T-helper 1 cell treated with Interleukin-12 subunit alpha and Interleukin-12 subunit beta and Interleukin-4 antibody, amounts not matched to agents 30 μg/mL and 1 μg/mL, for 36 hours (primary cell): ENCODE measurements around the gene VPS45.

Source experiments
- H3K27ac Mint-ChIP-seq: one replicate; pipeline ENCODE4 v1.8.0; 2021; ENCODE audit warnings: mild to moderate bottlenecking, mixed read lengths
- H3K27me3 Mint-ChIP-seq: one replicate; pipeline ENCODE4 v1.8.0; 2021; ENCODE audit warnings: low read depth, mixed read lengths
- H3K36me3 Mint-ChIP-seq: one replicate; pipeline ENCODE4 v1.8.0; 2021; ENCODE audit warnings: low read depth, mixed read lengths
- H3K4me1 Mint-ChIP-seq: one replicate; pipeline ENCODE4 v1.8.0; 2021; ENCODE audit warnings: low read depth, mixed read lengths
- H3K4me3 Mint-ChIP-seq: one replicate; pipeline ENCODE4 v1.8.0; 2021; ENCODE audit warnings: mild to moderate bottlenecking, moderate library complexity, mixed read lengths
- H3K9me3 Mint-ChIP-seq: one replicate; pipeline ENCODE4 v1.8.0; 2021; ENCODE audit warnings: mixed read lengths

VPS45 gene

GRCh38 chr1:150087415-150087814 is 19.8 kb downstream of the VPS45 start:
- Mint-ChIP-seq H3K4me3 (no peak overlapping the region), H3K4me1 (peaks cover 15% of the 10 kb centered on the region), H3K27ac (no peak overlapping the region), H3K36me3 (peaks cover 38% of the 10 kb centered on the region), H3K27me3 (no peaks in the 10 kb centered on the region), H3K9me3 (no peaks in the 10 kb centered on the region)

GRCh38 chr1:150089846-150090520 is 22.4 kb downstream of the VPS45 start:
- Mint-ChIP-seq H3K4me3 (no peak overlapping the region), H3K27ac (no peak overlapping the region), H3K9me3 (no peaks in the 10 kb centered on the region), H3K36me3 (peaks cover 28% of the 10 kb centered on the region), H3K4me1 (peaks cover 19% of the 10 kb centered on the region), H3K27me3 (no peaks in the 10 kb centered on the region)

- Mint-ChIP-seq H3K27ac (peak overlapping the region; percentile 58), H3K9me3 (no peaks in the 10 kb centered on the region), H3K4me3 (peak overlapping the region; percentile 5), H3K36me3 (peaks cover 23% of the 10 kb centered on the region), H3K27me3 (no peaks in the 10 kb centered on the region), H3K4me1 (peaks cover 19% of the 10 kb centered on the region)
Measured at GRCh38 chr1:150092180-150092791, 24.7 kb downstream of the VPS45 start.

GRCh38 chr1:150093805-150094204 is 26.2 kb downstream of the VPS45 start:
- Mint-ChIP-seq H3K27me3 (no peaks in the 10 kb centered on the region), H3K36me3 (peaks cover 19% of the 10 kb centered on the region), H3K4me1 (peaks cover 19% of the 10 kb centered on the region), H3K9me3 (no peaks in the 10 kb centered on the region), H3K4me3 (no peak overlapping the region), H3K27ac (no peak overlapping the region)

- H3K9me3 Mint-ChIP-seq, result no peaks in the 10 kb centered on the region
- no peaks in the 10 kb centered on the region for H3K27me3 Mint-ChIP-seq
- no peak overlapping the region for H3K4me3 Mint-ChIP-seq
- peaks cover 17% of the 10 kb centered on the region for H3K36me3 Mint-ChIP-seq
- peaks cover 17% of the 10 kb centered on the region for H3K4me1 Mint-ChIP-seq
- H3K27ac Mint-ChIP-seq, result no peak overlapping the region
Measured at GRCh38 chr1:150094734-150095265, 27.2 kb downstream of the VPS45 start.

GRCh38 chr1:150102986-150103385 is 35.4 kb downstream of the VPS45 start:
- no peak overlapping the region for H3K4me3 Mint-ChIP-seq
- no peaks in the 10 kb centered on the region for H3K27me3 Mint-ChIP-seq
- H3K4me1 Mint-ChIP-seq, result peaks cover 25% of the 10 kb centered on the region
- H3K27ac Mint-ChIP-seq, result no peak overlapping the region
- peaks cover 37% of the 10 kb centered on the region for H3K36me3 Mint-ChIP-seq
- H3K9me3 Mint-ChIP-seq, result peaks cover 6% of the 10 kb centered on the region

- no peaks in the 10 kb centered on the region for H3K27me3 Mint-ChIP-seq
- peak overlapping the region; percentile 37 for H3K27ac Mint-ChIP-seq
- peaks cover 6% of the 10 kb centered on the region for H3K9me3 Mint-ChIP-seq
- H3K36me3 Mint-ChIP-seq, result peaks cover 35% of the 10 kb centered on the region
- H3K4me3 Mint-ChIP-seq, result peak overlapping the region; percentile 49
- H3K4me1 Mint-ChIP-seq, result peaks cover 49% of the 10 kb centered on the region
Measured at GRCh38 chr1:150106341-150106740, 38.8 kb downstream of the VPS45 start.

- peak overlapping the region; percentile 85 for H3K27ac Mint-ChIP-seq
- H3K4me1 Mint-ChIP-seq, result peaks cover 47% of the 10 kb centered on the region
- H3K4me3 Mint-ChIP-seq, result peak overlapping the region; percentile 59
- H3K27me3 Mint-ChIP-seq, result no peaks in the 10 kb centered on the region
- H3K36me3 Mint-ChIP-seq, result peaks cover 44% of the 10 kb centered on the region
- peaks cover 12% of the 10 kb centered on the region for H3K9me3 Mint-ChIP-seq
Measured at GRCh38 chr1:150109586-150109985, 42.0 kb downstream of the VPS45 start.

GRCh38 chr1:150110116-150110515 is 42.5 kb downstream of the VPS45 start:
- Mint-ChIP-seq H3K4me3 (peak overlapping the region; percentile 61), H3K4me1 (peaks cover 47% of the 10 kb centered on the region), H3K27me3 (no peaks in the 10 kb centered on the region), H3K36me3 (peaks cover 43% of the 10 kb centered on the region), H3K9me3 (peaks cover 13% of the 10 kb centered on the region), H3K27ac (peak overlapping the region; percentile 85)

- Mint-ChIP-seq H3K4me1 (peaks cover 39% of the 10 kb centered on the region), H3K36me3 (peaks cover 45% of the 10 kb centered on the region), H3K27me3 (no peaks in the 10 kb centered on the region), H3K4me3 (peak overlapping the region; percentile 9), H3K9me3 (peaks cover 20% of the 10 kb centered on the region), H3K27ac (peak overlapping the region; percentile 18)
Measured at GRCh38 chr1:150111670-150112069, 44.1 kb downstream of the VPS45 start.

- Mint-ChIP-seq H3K27ac (no peak overlapping the region), H3K4me3 (no peak overlapping the region), H3K36me3 (peaks cover 31% of the 10 kb centered on the region), H3K4me1 (peaks cover 13% of the 10 kb centered on the region), H3K27me3 (no peaks in the 10 kb centered on the region), H3K9me3 (peaks cover 20% of the 10 kb centered on the region)
Measured at GRCh38 chr1:150115121-150115520, 47.5 kb downstream of the VPS45 start.

- Mint-ChIP-seq H3K36me3 (peaks cover 22% of the 10 kb centered on the region), H3K27ac (no peak overlapping the region), H3K27me3 (no peaks in the 10 kb centered on the region), H3K4me3 (no peak overlapping the region), H3K4me1 (no peaks in the 10 kb centered on the region), H3K9me3 (peaks cover 20% of the 10 kb centered on the region)
Measured at GRCh38 chr1:150118716-150119115, 51.1 kb downstream of the VPS45 start.

GRCh38 chr1:150121236-150121862 is 53.8 kb downstream of the VPS45 start:
- H3K4me1 Mint-ChIP-seq, result no peaks in the 10 kb centered on the region
- H3K9me3 Mint-ChIP-seq, result no peaks in the 10 kb centered on the region
- H3K36me3 Mint-ChIP-seq, result peaks cover 2% of the 10 kb centered on the region
- no peak overlapping the region for H3K27ac Mint-ChIP-seq
- no peak overlapping the region for H3K4me3 Mint-ChIP-seq
- no peaks in the 10 kb centered on the region for H3K27me3 Mint-ChIP-seq

- H3K9me3 Mint-ChIP-seq, result no peaks in the 10 kb centered on the region
- H3K27ac Mint-ChIP-seq, result no peak overlapping the region
- H3K4me3 Mint-ChIP-seq, result no peak overlapping the region
- H3K36me3 Mint-ChIP-seq, result peaks cover 2% of the 10 kb centered on the region
- no peaks in the 10 kb centered on the region for H3K27me3 Mint-ChIP-seq
- no peaks in the 10 kb centered on the region for H3K4me1 Mint-ChIP-seq
Measured at GRCh38 chr1:150126811-150127210, 59.2 kb downstream of the VPS45 start.

- Mint-ChIP-seq H3K27ac (no peak overlapping the region), H3K27me3 (no peaks in the 10 kb centered on the region), H3K9me3 (no peaks in the 10 kb centered on the region), H3K36me3 (peaks cover 2% of the 10 kb centered on the region), H3K4me3 (no peak overlapping the region), H3K4me1 (no peaks in the 10 kb centered on the region)
Measured at GRCh38 chr1:150127464-150127863, 59.9 kb downstream of the VPS45 start.
